Central memory CD4-positive, alpha-beta T cell (primary cell): ENCODE data around the gene TMEM150A.
A peak's percentile ranks its signal among the peaks of the same experiment; 100 is the strongest.
"Not testable (repeated sequence)": the region's sequence is repeated elsewhere in the genome, so short reads cannot be mapped to it uniquely, and the experiment has no call there.

ENCODE experiments used
- DNase-seq: peaks from one replicate; pipeline ENCODE4 v3.0.0; 2022

TMEM150A gene

GRCh38 chr2:85593023-85593422 lies 9.5 kb downstream of the TMEM150A start:
- DNase-seq: no peak

- DNase-seq: not testable (repeated sequence)
These were observed 10.2 kb downstream of the TMEM150A start for GRCh38 chr2:85592299-85592698.

GRCh38 chr2:85591563-85591962 lies 10.9 kb downstream of the TMEM150A start:
- no peak for DNase-seq

- DNase-seq: no peak
These were observed 11.5 kb downstream of the TMEM150A start for GRCh38 chr2:85590950-85591349.

GRCh38 chr2:85589982-85590791 lies 12.3 kb downstream of the TMEM150A start:
- DNase-seq: no peak

- DNase-seq: no peak
These were observed 13.3 kb downstream of the TMEM150A start for GRCh38 chr2:85589181-85589580.

GRCh38 chr2:85588645-85589044 lies 13.9 kb downstream of the TMEM150A start:
- DNase-seq: no peak

GRCh38 chr2:85588236-85588635 lies 14.3 kb downstream of the TMEM150A start:
- DNase-seq: no peak

GRCh38 chr2:85585781-85586105 lies 16.8 kb downstream of the TMEM150A start:
- no peak for DNase-seq

GRCh38 chr2:85584857-85585780 lies 17.4 kb downstream of the TMEM150A start:
- peak; percentile 25 for DNase-seq

- DNase-seq: no peak
These were observed 18.1 kb downstream of the TMEM150A start, which contains the start of gene VAMP5 for GRCh38 chr2:85584354-85584856. Gene VAMP5, plus strand, starts transcription at chr2:85584431. Its CDS starts 60 bp downstream, at chr2:85584491.

GRCh38 chr2:85583667-85584353 lies 18.7 kb downstream of the TMEM150A start:
- DNase-seq: peak; percentile 33

GRCh38 chr2:85582492-85582891 lies 20.0 kb downstream of the TMEM150A start:
- no peak for DNase-seq

GRCh38 chr2:85580206-85580605 lies 22.3 kb downstream of the TMEM150A start:
- no peak for DNase-seq

GRCh38 chr2:85579266-85579935 lies 23.1 kb downstream of the TMEM150A start:
- no peak for DNase-seq

- no peak for DNase-seq
These were observed 24.0 kb downstream of the TMEM150A start for GRCh38 chr2:85578243-85579180.

GRCh38 chr2:85577386-85578242 lies 24.9 kb downstream of the TMEM150A start, which contains the start of gene VAMP8:
Gene VAMP8, plus strand, starts transcription at chr2:85577586. Its CDS starts 61 bp downstream, at chr2:85577647.
- peak; percentile 56 for DNase-seq

GRCh38 chr2:85577063-85577385 lies 25.5 kb downstream of the TMEM150A start:
- no peak for DNase-seq

GRCh38 chr2:85575739-85576138 lies 26.8 kb downstream of the TMEM150A start:
- no peak for DNase-seq

GRCh38 chr2:85566265-85566664 lies 36.2 kb downstream of the TMEM150A start:
- no peak for DNase-seq
